Measurements from ENCODE around the gene PTPN13.

DNA sequence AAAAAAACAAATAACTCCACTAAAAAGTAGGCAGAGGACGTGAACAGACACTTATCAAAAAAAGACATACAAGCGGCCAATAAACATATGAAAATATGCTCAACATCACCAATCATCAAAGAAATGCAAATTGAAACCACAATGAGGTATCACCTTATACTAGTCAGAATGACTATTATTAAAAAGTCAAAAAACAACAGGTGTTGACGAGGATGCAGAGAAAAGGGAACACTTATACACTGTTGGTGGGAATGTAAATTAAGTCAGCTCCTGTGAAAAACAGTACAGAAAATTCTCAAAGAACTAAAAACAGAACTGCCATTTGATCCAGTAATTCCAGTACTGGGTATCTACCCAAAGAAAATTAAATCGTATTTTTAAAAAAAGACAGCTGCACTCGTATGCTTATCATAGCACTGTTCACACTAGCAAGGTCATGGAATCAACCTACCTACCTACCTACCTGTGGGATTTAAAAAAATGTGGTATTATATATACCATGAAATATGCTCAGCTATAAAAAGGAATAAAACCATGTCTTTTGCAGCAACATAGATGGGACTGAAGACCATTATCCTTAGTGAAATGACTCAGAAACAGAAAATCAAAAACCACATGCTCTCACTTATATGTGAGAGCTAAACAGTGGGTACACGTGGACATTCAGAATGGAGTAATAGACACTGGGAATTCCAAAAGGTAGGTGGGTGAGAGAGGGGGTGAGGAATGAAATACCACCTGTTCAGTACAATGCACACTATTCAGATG is 24.8 kb upstream of the PTPN13 start:
- TF ChIP-seq CTCF (conservative IDR thresholded peaks at IDR 0.05) (no peak), ZFX (IDR thresholded peaks at IDR 0.05) (no peak)
